ENCODE measurements around the gene ADNP2. TPM values are rescaled to one million over a fixed set of nuclear protein-coding genes. Genes with fewer than 3 reads are reported as not detected.
A peak's percentile ranks its signal among the peaks of the same experiment; 100 is the strongest.

Gene ADNP2
- total and polyA plus RNA-seq, 2 of the 4 experiments (the other 2 are of a cell fraction), result 5.6 to 18.3 TPM

GRCh38 chr18:80106482-80107051 lies 2.5 kb upstream of the ADNP2 start:
- Histone ChIP-seq H3K4ac (ENCODE audit: low read depth, low read length) (no peak overlapping the region), H3K27me3 (ENCODE audit: control insufficient read depth, insufficient read depth, low read length) (no peaks in the 10 kb centered on the region), H3K79me1 (ENCODE audit: low read depth in 1 of 2, low read length in 2 of 2) (peaks cover 14 to 19% of the 10 kb centered on the region in 2 experiments), H3K4me2 (ENCODE audit: low read depth, low read length) (no peak overlapping the region), H3K36me3 (ENCODE audit: control insufficient read depth, insufficient read depth, low read length) (no peaks in the 10 kb centered on the region), H4K91ac (ENCODE audit: insufficient read depth, low read depth, low read length) (no peak overlapping the region), H3K56ac (ENCODE audit: extremely low read depth, insufficient read depth, low read length) (no peak overlapping the region), H3K9me1 (ENCODE audit: insufficient read depth, low read length) (peaks cover 9% of the 10 kb centered on the region), H2BK20ac (ENCODE audit: low read depth, low read length) (no peak overlapping the region), H4K20me1 (ENCODE audit: insufficient read depth, low read length) (peaks cover 18% of the 10 kb centered on the region), H3K14ac (replicated peaks; ENCODE audit: low read depth, low read length) (no peak overlapping the region), H2BK120ac (ENCODE audit: low read depth, low read length) (no peak overlapping the region), H4K5ac (ENCODE audit: low read depth, low read length) (no peak overlapping the region), H3K23ac (ENCODE audit: low read depth, low read length) (no peak overlapping the region), H3K9ac (ENCODE audit: low read depth, low read length) (no peak overlapping the region), H4K8ac (ENCODE audit: low read depth in 2 of 2, low read length in 2 of 2) (no peak overlapping the region; a peak in 1 of 4 replicates), H3K4me3 (ENCODE audit: insufficient read depth, low read depth, low read length) (no peak overlapping the region), H2AK9ac (replicated peaks; ENCODE audit: low read depth, low read length, poor library complexity) (no peak overlapping the region), H2BK15ac (ENCODE audit: low read depth, low read length) (no peak overlapping the region), H3K9me3 (ENCODE audit: control insufficient read depth, insufficient read depth, low read length) (no peaks in the 10 kb centered on the region), H2BK5ac (ENCODE audit: low read depth, low read length, poor library complexity, severe bottlenecking) (no peak overlapping the region), H2AK5ac (ENCODE audit: low read depth, low read length) (peak overlapping the region; percentile 11; the same call in 1 of the 2 replicates), H2AFZ (replicated peaks; ENCODE audit: low read length, poor library complexity) (no peak overlapping the region), H3K4me1 (ENCODE audit: control insufficient read depth, insufficient read depth, low read length) (peaks cover 7% of the 10 kb centered on the region), H3K18ac (ENCODE audit: low read depth, low read length) (no peak overlapping the region), H3K27ac (ENCODE audit: insufficient read depth, low read length) (no peak overlapping the region)
- in situ Hi-C loops (cut with MboI; ENCODE audit: low sequenced_read_pairs), result no loop called here
- CTCF ChIA-PET, result no interaction called here
- no TSS peak for BruUV-seq (replicated peaks)
- POLR2A ChIA-PET (ENCODE audit: unreplicated experiment), result interaction anchor here (0.6 kb wide), 1 partner anchor 994 kb away, joined by 3 read pairs; no protein-coding TSS in a partner anchor
- DNase-seq (peak; percentile 22), ATAC-seq (ENCODE audit: low read depth) (no peak)
- 66% methylated on average over 5 of the region's 6 CpGs; no CpG with 5 or more reads in 1 of the 2 experiments for WGBS, 2 experiments (ENCODE audit: extremely low coverage in 2 of 2, insufficient read length in 1 of 2)
- TF ChIP-seq FOS (IDR thresholded peaks at IDR 0.05; ENCODE audit: low read depth, low read length), result no peak
- TF ChIP-seq MXI1 (IDR thresholded peaks at IDR 0.05; ENCODE audit: borderline replicate concordance, low read depth, low read length), result no peak
- TF ChIP-seq CHD1 (IDR thresholded peaks at IDR 0.05; ENCODE audit: low read depth, low read length), result no peak
- no peak for TF ChIP-seq NFE2L2 (IDR thresholded peaks at IDR 0.05; ENCODE audit: low read depth, low read length)
- TF ChIP-seq ELK1 (IDR thresholded peaks at IDR 0.05; ENCODE audit: borderline replicate concordance, low read depth, low read length), result no peak
- no peak for TF ChIP-seq POLR2A (IDR thresholded peaks at IDR 0.05; ENCODE audit: low read depth, low read length)
- no peak for TF ChIP-seq RFX5 (IDR thresholded peaks at IDR 0.05; ENCODE audit: low read depth, low read length)
- TF ChIP-seq RAD21 (IDR thresholded peaks at IDR 0.05; ENCODE audit: low read length), result no peak
- TF ChIP-seq SMC3 (IDR thresholded peaks at IDR 0.05; ENCODE audit: low read depth, low read length), result no peak
- TF ChIP-seq MAFK (IDR thresholded peaks at IDR 0.05; ENCODE audit: low read depth, low read length), result no peak
- no peak for TF ChIP-seq MAZ (IDR thresholded peaks at IDR 0.05; ENCODE audit: borderline replicate concordance, low read depth, low read length)
- no peak for TF ChIP-seq CEBPB (IDR thresholded peaks at IDR 0.05; ENCODE audit: low read depth, low read length)
- no peak for TF ChIP-seq BHLHE40 (IDR thresholded peaks at IDR 0.05; ENCODE audit: low read depth, low read length)
- TF ChIP-seq CTCF (conservative IDR thresholded peaks at IDR 0.05; ENCODE audit: low read depth, low read length), result no peak
- no peak for TF ChIP-seq RCOR1 (IDR thresholded peaks at IDR 0.05; ENCODE audit: insufficient replicate concordance, low read length)
- TF ChIP-seq USF2 (IDR thresholded peaks at IDR 0.05; ENCODE audit: low read depth, low read length), result no peak
- intact Hi-C loops (cut with micrococcal nuclease), result no loop called here
- dilution Hi-C loops (cut with HindIII; ENCODE audit: low sequenced_read_pairs, unreplicated experiment), result no loop called here

All from IMR-90 (cell line).